Right renal cortex interstitium (tissue), 3 donors: ENCODE data around the gene VWA8. TPM values are rescaled to one million over a fixed set of nuclear protein-coding genes. Genes with fewer than 3 reads are reported as not detected.
"Not testable (repeated sequence)": the region's sequence is repeated elsewhere in the genome, so short reads cannot be mapped to it uniquely, and the experiment has no call there.

Experiments
- DNase-seq, 3 donors: peaks; one replicate each; pipeline ENCODE4 v3.0.0-alpha.2; 2013; ENCODE audit warnings: low read depth in 3 of 3, low spot score in 2 of 3
- polyA plus RNA-seq, 3 donors: library from polyadenylated mRNA; unstranded; fragments of 120-200 nt; gene quantifications; one replicate each; pipeline ENCODE4 v1.2.1, GENCODE V29; 2013; ENCODE audit not compliant: insufficient read length in 3 of 3

The VWA8 gene
- polyA plus RNA-seq, 3 donors: 20.5 to 23.8 (median 21.5) TPM

- no peak for DNase-seq
Measured at GRCh38 chr13:41627425-41627824, 333.5 kb downstream of the VWA8 start.

GRCh38 chr13:41624041-41624440 lies 336.9 kb downstream of the VWA8 start:
- no peak for DNase-seq

DNA sequence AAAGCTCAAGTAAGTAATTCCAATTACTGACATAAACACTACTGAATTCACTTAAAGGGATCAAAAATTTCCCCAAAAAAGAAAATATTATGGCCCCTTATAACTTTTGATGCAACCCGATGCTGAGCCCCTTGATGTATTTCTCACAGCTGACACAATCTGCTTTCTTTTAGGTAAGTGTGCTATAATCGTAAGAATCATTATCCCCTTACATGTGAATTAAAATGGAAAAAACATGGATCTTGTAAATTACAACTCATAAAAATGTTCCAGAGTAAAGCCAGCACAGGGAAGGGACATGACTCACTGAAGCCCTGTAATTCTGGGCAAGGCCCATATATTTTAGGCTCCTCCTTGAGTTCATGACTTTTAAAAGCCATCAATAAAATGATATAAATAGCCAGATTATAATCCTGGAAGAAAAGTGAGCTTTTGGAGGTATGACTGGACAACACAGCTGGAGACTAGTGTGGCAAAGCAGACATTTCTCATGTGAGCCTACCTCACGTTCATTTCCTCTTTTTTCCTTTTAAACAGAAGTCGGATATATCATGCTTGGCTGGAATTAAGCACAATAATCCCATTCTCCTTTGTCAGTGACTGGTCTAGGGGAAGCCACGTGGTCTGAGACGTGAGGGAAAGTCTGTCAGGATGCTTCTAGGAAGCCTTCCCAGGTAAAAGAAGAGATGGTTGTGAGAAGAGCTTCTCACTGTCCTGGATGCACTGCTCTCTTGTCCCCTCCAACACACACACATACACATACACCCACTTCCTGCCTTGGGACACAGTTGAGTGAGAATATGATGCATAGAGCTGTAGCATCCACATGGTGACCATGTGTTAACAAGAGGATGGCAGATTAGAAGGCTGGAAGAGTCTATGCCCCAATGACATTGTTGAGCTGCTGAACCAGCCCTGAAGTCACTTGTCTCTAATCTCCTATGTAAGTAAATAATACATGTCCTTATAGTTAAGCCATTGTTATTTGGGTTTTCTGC lies 338.2 kb downstream of the VWA8 start:
- DNase-seq: no peak

GRCh38 chr13:41621716-41622431 lies 339.0 kb downstream of the VWA8 start:
- no peak for DNase-seq

DNA sequence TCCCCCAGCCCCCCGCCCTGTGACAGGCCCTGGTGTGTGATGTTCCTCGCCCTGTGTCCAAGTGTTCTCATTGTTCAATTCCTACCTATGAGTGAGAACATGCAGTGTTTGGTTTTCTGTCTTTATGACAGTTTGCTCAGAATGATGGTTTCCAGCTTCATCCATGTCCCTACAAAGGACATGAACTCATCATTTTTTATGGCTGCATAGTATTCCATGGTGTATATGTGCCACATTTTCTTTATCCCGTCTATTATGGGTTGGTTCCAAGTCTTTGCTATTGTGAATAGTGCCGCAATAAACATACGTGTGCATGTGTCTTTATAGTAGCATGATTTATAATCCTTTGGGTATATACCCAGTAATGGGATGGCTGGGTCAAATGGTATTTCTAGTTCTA lies 343.3 kb downstream of the VWA8 start:
- DNase-seq: not testable (repeated sequence)

GRCh38 chr13:41616151-41616550 lies 344.8 kb downstream of the VWA8 start:
- DNase-seq: no peak

GRCh38 chr13:41615528-41615855 lies 345.4 kb downstream of the VWA8 start:
- DNase-seq: no peak

GRCh38 chr13:41614671-41615527 lies 346.0 kb downstream of the VWA8 start:
- DNase-seq: no peak

DNA sequence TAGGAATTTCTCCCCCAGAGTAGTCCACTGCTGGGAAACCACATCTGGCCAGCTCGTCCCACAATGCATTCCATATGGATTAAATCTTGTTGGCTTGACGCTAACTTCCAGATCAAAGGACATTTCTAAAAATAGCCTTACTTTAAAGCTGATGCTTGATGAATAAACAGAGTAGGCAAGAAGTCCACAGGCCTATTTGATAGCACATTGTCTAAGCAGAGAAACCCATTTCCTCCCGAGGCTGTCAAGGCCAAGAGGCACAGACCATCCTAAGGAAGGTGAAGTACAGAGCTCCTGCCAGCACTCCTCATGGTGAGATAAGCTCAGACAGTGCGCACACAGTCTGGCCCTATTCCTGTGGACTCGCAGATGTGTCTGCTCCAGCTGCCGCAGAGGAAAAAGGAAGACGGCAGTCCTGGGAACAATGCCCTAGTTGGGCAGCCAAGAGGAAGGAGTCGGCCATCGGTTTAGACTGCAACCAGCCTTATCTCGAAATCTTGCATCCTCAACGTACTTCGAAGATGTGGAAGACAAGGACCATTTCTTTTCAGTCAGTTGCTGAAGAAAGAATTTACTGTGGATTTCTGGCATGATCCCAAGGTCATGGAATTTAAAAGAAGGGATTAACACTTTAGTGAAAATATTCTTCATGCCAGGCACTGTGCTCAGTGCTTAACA lies 346.8 kb downstream of the VWA8 start:
- no peak for DNase-seq

DNA sequence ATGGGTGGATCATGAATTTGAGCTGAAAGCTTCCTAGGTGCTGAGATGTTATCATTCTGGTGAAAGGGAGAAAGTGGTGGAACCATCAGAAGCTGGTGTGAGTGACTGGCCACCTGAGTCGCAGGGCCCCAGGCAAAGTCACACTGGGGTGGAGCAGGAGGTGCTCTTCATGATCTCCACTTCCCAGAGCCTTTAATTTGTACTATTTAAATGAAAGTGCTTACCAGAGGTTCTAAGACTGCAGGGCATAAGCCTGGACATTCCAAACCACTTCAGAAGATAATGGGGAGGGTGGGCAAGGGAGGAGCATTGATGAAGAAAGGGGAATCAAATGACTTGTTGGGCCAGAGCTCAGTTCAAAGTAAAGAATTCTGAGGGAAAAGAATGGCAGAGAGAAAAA lies 347.4 kb downstream of the VWA8 start:
- DNase-seq: no peak

GRCh38 chr13:41611385-41611784 lies 349.5 kb downstream of the VWA8 start:
- DNase-seq: no peak

DNA sequence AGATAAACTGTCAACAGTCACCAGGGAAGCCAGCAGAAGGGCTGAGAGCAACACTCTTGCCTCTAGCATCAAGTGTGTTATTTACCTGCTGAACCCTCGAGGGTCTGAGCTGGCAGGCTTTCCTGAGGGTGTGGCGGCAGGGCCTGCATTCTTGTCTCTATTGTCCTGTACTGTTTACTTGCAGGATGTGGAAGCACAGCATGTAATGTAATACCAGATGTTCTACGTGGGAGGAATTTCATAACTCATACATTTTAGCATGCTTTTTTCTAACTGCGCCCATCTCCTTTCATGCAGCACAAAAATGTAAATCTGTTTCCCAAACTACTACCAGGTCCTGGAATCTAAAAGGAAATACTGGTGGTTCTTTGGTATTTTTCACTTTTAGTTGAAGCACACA lies 350.5 kb downstream of the VWA8 start:
- DNase-seq: no peak

DNA sequence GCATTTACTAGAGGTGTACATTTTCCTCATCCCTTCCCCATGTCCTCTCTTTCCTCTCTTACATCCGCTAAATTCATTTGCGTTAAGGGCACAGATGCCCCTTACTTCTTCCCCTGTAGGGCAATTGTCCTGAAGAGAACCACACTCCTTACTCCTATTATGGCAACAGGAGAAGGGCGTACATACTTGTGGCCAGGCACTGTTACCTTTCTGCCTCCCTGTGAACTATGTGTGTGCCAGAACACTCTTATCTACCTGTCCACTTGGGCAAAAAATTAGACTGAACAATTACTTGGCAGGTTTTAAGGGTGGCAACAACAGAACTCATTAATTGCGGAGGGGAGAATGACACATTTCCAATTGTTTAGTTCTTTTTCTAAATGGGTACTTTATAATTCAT lies 351.1 kb downstream of the VWA8 start:
- DNase-seq: no peak

DNA sequence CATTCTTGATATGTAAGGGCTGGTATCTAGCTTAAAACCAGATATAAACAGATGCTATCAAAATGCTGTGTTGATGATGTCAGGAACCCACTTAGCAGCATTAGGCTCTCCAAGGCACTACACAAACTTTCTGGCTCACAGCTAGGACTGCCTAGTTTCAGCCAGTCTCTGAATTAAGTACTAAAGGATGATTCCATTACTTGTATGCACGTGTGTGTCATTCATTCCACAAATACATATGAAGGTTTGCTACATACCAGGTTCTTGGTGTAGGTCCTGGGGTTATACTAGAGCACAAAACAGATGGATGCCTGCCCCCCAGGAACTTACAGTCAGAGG lies 352.1 kb downstream of the VWA8 start:
- DNase-seq: no peak

DNA sequence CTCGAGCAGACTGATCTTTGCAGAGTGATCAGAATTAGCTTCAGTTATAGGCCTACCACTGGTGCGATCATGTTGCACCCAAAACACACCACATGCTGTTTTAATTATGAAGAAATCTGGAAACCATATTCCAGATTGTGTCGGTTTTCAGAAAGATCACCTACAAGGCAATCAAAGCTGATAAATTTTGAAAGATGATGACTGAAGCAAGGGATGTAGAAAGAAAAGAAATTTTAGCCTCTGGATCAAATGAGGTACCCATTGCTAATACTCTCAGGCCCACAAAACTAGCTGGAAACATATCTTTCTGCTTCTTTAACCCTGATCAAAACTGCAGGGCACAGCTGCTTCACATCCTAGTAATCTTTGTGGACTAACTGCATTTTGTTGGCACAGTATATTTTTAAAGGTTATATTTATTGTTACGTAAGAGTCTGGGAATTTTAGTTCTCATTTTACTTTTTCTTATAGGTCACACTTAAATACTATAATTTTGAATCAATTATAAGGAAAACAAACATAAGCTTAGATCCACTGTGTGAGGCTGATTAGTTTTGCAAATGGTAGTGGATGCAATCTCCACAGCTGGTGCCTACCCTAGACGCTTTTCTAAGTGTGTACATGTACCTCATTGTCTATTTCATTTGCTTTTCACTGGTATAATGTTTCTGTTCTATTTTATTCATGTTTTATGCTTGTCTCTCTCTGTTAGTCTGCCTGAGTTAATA lies 352.6 kb downstream of the VWA8 start:
- DNase-seq: no peak

- no peak for DNase-seq
Measured at GRCh38 chr13:41606646-41607045, 354.3 kb downstream of the VWA8 start.

DNA sequence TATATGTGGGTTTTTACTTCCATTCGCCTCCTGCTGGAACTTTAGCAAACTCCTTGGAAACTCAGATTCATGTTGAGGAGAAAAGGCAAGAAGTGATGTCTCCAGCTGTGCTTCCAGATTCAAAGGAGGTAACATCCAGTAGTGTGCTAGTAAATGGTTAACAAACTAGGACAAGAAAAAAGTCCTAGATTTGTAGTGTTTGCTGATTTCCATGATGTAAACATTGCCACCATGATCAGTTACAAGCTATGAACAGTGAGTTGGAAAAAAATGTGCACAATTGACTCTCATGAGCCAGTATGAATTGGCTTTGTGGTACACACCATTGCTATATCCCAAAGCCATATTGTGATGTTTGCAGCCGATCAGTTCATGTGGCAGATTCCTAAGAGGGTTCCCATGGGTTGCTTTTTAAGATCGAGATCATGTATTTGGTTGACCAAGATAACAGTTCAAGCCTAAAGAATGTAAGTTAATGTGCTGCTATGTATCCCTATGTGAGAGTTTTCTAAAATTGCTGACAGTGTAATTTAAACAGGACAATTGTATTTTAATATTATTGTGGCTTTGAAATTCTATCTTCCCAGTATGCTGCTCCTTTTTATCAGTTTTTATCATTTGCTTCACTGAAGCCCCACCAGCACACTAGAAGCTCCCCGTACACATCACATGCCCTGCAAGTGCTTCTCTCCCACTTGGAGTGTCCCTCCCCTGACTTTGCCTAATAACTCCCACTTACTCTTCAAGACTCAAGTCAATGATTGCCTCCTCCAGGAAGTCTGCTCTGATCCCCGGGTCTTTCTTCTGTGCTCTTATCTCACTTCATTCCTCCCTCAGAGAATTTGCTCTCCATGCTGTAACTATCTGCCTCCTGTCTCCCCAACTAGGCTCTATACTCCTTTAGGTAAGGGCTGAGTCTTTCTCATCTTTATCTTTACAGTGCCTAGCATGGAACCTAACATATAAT lies 355.3 kb downstream of the VWA8 start:
- DNase-seq: no peak

GRCh38 chr13:41603917-41604316 lies 357.0 kb downstream of the VWA8 start:
- DNase-seq: no peak
